Fibroblast of skin of left quadriceps (primary cell): ENCODE measurements around the gene PUM1.

ENCODE experiments used
- DNase-seq, 2 experiments: peaks; one replicate each; pipeline ENCODE4 v3.0.0-alpha.2; 2013; ENCODE audit warnings: low read depth in 2 of 2

Gene PUM1

DNA sequence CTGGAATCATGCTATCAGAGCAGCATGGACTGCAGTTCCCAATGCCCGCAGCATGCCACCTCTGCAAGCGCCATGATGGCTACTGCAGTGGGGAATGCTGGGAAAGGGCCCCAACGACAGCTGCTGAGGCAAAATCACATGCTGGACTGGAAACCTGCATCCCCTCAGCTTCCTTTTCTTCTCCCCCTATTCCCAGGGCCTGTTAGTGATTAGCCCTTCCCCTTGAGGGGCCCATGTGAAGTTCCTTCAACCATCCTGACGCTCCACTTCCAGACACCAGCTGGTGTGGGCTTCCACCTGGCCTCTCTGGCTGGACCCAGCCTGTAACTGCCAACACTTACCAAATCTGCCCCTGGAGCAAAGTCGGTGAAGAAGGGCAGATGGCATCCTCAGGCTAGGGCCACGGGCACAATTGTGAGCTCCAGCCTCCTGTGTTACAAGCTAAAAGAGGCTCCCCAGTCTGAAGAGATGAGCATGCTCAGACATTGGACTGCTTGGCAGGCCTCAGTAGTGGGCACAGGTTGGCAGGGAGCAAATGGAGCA, 134.8 kb downstream of the PUM1 start:
- DNase-seq: no peak

DNA sequence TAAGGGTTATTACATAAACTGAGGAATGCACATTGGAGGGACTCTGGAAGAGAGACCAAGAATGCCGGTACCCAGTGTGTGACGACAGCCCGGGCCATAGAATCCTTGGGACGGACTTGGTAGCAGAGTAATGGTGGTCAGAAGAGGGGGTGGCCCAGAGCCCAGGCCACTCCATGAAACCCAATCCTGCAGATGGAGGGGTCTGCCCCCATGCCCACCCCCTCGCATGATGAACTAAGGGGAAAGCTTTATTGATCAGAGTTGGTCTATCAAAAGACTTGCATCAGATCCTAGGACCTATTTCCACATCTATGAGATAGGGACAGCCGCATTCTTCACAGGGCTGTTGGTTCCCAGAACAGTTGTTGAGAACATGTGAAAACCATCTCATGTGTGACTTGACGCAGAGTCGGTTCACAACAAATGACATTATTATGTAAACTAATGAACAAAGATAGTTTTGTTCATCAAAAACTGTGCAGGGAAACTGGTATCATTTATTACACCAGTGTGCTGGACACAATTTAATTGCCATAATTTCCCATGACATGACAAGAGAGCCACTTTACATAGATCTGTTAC, 135.5 kb downstream of the PUM1 start:
- no peak for DNase-seq

DNA sequence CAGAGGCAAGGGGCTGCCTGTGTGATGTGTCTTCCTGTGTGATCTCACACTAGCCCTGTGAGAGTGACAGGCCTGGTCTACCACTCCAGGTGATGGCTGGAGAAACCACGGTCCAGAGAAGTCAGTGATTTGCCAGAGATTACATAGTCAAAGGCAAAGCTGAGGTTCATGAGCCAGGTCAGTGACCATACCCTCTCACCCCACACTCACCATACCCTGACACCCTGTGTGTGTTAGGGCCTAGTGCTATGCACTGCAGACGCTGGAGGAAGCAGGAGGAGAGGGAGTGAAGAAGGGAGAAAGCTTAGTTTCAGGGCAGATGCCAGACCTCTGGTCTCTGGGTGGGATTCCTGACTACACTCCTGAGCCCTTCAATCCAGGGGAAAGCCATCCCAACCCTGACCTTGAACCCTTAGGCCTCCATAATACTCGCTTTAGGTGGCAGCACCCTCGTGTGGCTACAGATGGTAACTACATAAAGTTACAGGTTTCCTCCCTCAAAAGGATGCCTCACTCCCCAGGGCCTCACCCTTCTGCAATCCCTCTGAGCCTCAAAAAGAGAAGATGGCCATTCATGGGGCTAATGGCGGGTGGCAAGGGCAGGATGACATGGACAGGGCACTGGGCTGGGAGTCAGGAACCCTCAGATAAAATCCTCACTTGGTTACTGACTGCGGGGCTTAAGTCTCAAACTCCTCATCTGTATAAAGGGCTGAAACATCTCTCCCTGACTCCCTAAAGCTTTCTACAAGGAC, 136.2 kb downstream of the PUM1 start:
- no peak for DNase-seq

GRCh38 chr1:30928789-30929134, 136.8 kb downstream of the PUM1 start:
- DNase-seq: no peak

- no peak for DNase-seq
These were observed 137.3 kb downstream of the PUM1 start for GRCh38 chr1:30928171-30928570.

DNA sequence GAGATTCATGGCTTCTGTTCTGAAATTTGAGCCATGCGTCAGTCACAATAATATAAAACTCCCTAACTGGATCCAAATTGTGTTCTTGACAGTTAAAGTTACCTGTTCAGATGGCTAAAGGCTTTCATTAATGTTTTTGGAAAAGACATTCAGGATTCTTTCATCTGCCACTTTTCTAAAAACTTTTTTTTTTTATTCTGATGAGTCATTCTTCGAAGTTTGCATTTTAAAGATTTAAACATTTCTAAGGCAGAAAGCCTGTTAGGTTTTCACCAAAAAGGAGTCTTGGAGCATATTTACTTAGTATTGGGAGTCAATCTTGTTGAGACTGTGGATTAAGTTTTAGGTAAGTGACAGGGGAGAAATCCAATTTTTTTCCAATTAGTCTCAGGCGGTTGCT, 138.1 kb downstream of the PUM1 start:
- no peak for DNase-seq

DNA sequence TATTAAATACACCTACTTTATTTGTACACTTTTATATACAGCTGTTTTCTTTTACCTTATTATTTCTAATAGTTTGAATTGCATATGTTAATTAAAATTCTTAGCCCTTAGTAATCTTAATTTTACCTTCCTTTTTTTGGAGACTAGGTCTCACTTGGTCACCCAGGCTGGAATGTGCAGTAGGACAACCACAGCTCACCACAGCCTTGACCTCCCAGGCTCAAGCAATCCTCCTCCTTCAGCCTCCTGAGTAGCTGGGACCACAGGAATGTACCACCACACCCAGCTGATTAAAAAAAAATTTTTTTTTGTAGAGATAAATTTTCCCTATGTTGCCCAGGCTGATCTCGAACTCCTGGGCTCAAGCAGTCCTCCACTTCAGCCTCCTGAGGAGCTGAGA, 141.9 kb downstream of the PUM1 start:
- DNase-seq: no peak

- DNase-seq: no peak
These were observed 144.7 kb downstream of the PUM1 start for GRCh38 chr1:30920827-30921226.

- DNase-seq: peak in 1 of 2 experiments; percentile 39
These were observed 146.3 kb downstream of the PUM1 start for GRCh38 chr1:30919025-30919881.

DNA sequence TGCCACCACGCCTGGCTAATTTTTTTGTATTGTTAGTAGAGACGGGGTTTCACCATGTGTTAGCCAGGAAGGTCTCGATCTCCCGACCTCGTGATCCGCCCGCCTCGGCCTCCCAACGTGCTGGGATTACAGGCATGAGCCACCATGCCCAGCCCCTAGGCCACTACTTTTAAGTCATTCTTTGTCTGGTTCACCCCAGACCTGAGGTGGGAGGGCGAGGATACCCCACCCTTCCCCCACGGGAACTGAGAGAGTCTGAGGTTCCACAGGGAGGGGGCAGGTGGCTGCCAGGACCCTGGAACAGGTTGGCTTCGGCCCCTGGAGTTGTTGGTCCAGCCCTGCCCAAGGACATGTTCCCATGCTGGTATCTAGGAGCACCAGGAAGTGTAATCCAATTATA, 149.2 kb downstream of the PUM1 start:
- DNase-seq: no peak

- DNase-seq: no peak
These were observed 149.9 kb downstream of the PUM1 start for GRCh38 chr1:30915491-30916230.

- DNase-seq: no peak
These were observed 150.6 kb downstream of the PUM1 start for GRCh38 chr1:30914931-30915330.

GRCh38 chr1:30914587-30914922, 151.0 kb downstream of the PUM1 start:
- DNase-seq: no peak

GRCh38 chr1:30912913-30913652, 152.4 kb downstream of the PUM1 start:
- no peak for DNase-seq

GRCh38 chr1:30912224-30912623, 153.3 kb downstream of the PUM1 start:
- no peak for DNase-seq

- peak; percentile 62 to 66 for DNase-seq
These were observed 154.2 kb downstream of the PUM1 start for GRCh38 chr1:30911059-30911954.

- DNase-seq: no peak
These were observed 156.0 kb downstream of the PUM1 start for GRCh38 chr1:30909365-30910068.

DNA sequence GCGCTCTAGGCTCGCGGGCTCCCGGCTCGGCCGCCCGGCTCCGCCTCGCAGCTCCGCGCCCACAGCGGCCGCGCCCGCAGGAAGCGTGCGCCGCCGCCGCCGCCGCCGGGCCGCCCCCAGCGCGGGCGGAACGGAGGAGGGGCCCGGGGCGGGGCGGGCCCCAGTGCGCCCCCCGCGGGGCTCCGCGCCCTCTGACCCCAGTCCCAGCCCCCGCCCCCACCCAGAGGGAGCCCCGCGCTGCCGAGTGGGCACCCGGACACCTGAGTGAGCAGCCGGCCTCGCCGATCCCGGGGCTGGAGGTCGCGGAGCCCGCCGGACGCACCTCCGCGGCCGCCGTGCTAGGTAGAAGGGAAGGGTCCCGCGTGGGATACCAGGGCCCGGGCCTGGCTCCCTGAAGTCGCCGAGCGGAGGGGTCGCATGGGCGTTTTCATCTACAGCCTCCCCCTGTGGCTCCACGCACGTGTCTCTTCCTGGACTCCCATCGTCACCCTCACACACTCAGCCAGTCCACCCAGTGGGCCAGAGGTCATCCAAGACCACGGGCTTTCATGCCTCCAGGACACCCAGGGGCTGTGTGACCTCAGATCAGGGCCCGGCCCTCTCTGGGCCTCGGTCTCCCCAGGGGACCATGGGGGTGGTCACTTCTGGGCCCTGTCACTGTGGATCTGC, 156.7 kb downstream of the PUM1 start, which contains the start of gene SDC3:
TSS of gene SDC3 (minus strand) at position 63 of the 669 bp plus-strand sequence. CDS start 172 bp downstream, outside the sequence.
- no peak for DNase-seq

- DNase-seq: no peak
These were observed 157.2 kb downstream of the PUM1 start for GRCh38 chr1:30908316-30908695.
